Upper lobe of left lung (tissue), 6 donors: ENCODE results near the gene PCBP3. TPM values are rescaled to one million over a fixed set of nuclear protein-coding genes. Genes with fewer than 3 reads are reported as not detected.
A peak's percentile ranks its signal among the peaks of the same experiment; 100 is the strongest.

Experiments used
- ATAC-seq, 2 donors: fragments of 200-7000 bp; cut with Tn5 transposase; one replicate each; pipeline ENCODE4 v1.9.1; 2022; ENCODE audit warnings: mild to moderate bottlenecking in 2 of 2, moderate library complexity in 2 of 2; ENCODE audit not compliant: low FRiP score in 2 of 2
- DNase-seq, 2 donors: peaks; one replicate each; pipeline ENCODE4 v3.0.0-alpha.2; 2019 to 2020
- H3K27ac ChIP-seq, 4 donors: fragments of 200-600 bp; sonication (generic); one replicate each; pipeline ENCODE4 v1.5.1; 2016 to 2019
- H3K27me3 ChIP-seq, 4 donors: fragments of 200-600 bp; sonication (generic); one replicate each; pipeline ENCODE4 v1.5.1; 2017 to 2019
- H3K36me3 ChIP-seq, 4 donors: fragments of 200-600 bp; sonication (generic); one replicate each; pipeline ENCODE4 v1.5.1; 2016 to 2019
- H3K4me1 ChIP-seq, 4 donors: fragments of 200-600 bp; sonication (generic); one replicate each; pipeline ENCODE4 v1.5.1; 2018 to 2019
- H3K4me3 ChIP-seq, 4 donors: fragments of 200-600 bp; sonication (generic); one replicate each; pipeline ENCODE4 v1.5.1; 2017 to 2019; ENCODE audit warnings: mild to moderate bottlenecking in 2 of 4, moderate library complexity in 1 of 4
- H3K9me3 ChIP-seq, 4 donors: fragments of 200-600 bp; sonication (generic); one replicate each; pipeline ENCODE4 v1.5.1; 2018 to 2019
- CTCF ChIP-seq, 6 experiments: fragments of 450-650 bp in 4 of 6; fragments of 200-600 bp in 2 of 6; sonication (generic) in 2 of 6; IDR thresholded peaks; one replicate each; pipeline ENCODE4 v1.5.1; 2016 to 2019; ENCODE audit warnings: antibody characterized with exemption in 6 of 6
- EP300 ChIP-seq, 4 donors: sonication (generic); formaldehyde crosslinking; IDR thresholded peaks; one replicate each; pipeline ENCODE4 v1.5.1; 2017; ENCODE audit warnings: antibody characterized with exemption in 4 of 4, control low read depth in 2 of 4
- POLR2A ChIP-seq, 4 donors: fragments of 450-650 bp; IDR thresholded peaks; one replicate each; pipeline ENCODE4 v1.5.1; 2016 to 2017; ENCODE audit warnings: antibody characterized with exemption in 4 of 4, mild to moderate bottlenecking in 2 of 4
- POLR2AphosphoS5 ChIP-seq, 2 donors: sonication (generic); formaldehyde crosslinking; IDR thresholded peaks; one replicate each; pipeline ENCODE4 v1.5.1; 2017; ENCODE audit warnings: antibody characterized with exemption in 2 of 2
- WGBS, 2 donors: methylation state at CpG; one replicate each; pipeline ENCODE4 v1.1.5; 2017 to 2018; 5-methylcytosine and 5-hydroxymethylcytosine counted together
- total RNA-seq, 6 donors: library from RNA; depleted of rRNA in 4 of 6; stranded (reverse); fragments of >200 nt in 4 of 6; gene quantifications; one replicate each; pipeline versions ENCODE4 v1.1.0 to v1.2.1, GENCODE V29; 2016 to 2021
- donor health status: DM: no; HTN: no; CAD: no; lungs with moderate emphysema.
- donor health status: DM: no; HTN: yes; CAD: no; lungs with severe emphysema.

Gene PCBP3
- total RNA-seq, 6 donors from 2014 or later, result 0.78 to 10.5 (median 3.3) TPM

- no peak for TF ChIP-seq POLR2AphosphoS5 (IDR thresholded peaks at IDR 0.05)
- no peak for TF ChIP-seq POLR2A (IDR thresholded peaks at IDR 0.05)
- no peak for TF ChIP-seq EP300 (IDR thresholded peaks at IDR 0.05)
- TF ChIP-seq CTCF (IDR thresholded peaks at IDR 0.05), result no peak
- Histone ChIP-seq H3K9me3 (no peaks in the 10 kb centered on the region), H3K4me1 (no peaks in the 10 kb centered on the region), H3K36me3 (no peaks in the 10 kb centered on the region), H3K27ac (no peak overlapping the region), H3K27me3 (no peaks in the 10 kb centered on the region), H3K4me3 (no peak overlapping the region)
- ATAC-seq (no peak), DNase-seq (no peak)
- 52 to 56% methylated on average over 13 of the region's 13 CpGs for WGBS, 2 donors
Observed at GRCh38 chr21:45724345-45724961, 80.9 kb downstream of the PCBP3 start.

- H3K4me1 ChIP-seq, result no peaks in the 10 kb centered on the region
- H3K4me3 ChIP-seq, result no peak overlapping the region
- DNase-seq (peak in 1 of 2 donors; percentile 42), ATAC-seq (peak in 1 of 2 donors; percentile 21)
- H3K27ac ChIP-seq, result no peak overlapping the region
- H3K36me3 ChIP-seq, result no peaks in the 10 kb centered on the region
- H3K9me3 ChIP-seq, result no peaks in the 10 kb centered on the region
- no peaks in the 10 kb centered on the region for H3K27me3 ChIP-seq
- no peak for TF ChIP-seq POLR2A (IDR thresholded peaks at IDR 0.05)
- no peak for TF ChIP-seq EP300 (IDR thresholded peaks at IDR 0.05)
- no peak for TF ChIP-seq CTCF (IDR thresholded peaks at IDR 0.05)
- TF ChIP-seq POLR2AphosphoS5 (IDR thresholded peaks at IDR 0.05), result no peak
- WGBS, 2 donors, result 83% methylated on average over 9 to 10 of the region's 10 CpGs
Observed at GRCh38 chr21:45724994-45725843, 81.7 kb downstream of the PCBP3 start.

- H3K27me3 ChIP-seq, result no peaks in the 10 kb centered on the region
- no peaks in the 10 kb centered on the region for H3K9me3 ChIP-seq
- no peaks in the 10 kb centered on the region for H3K36me3 ChIP-seq
- no peak overlapping the region for H3K27ac ChIP-seq
- DNase-seq, result peak in 1 of 2 donors; percentile 23
- WGBS, 2 donors, result 94 to 97% methylated on average over 6 of the region's 7 CpGs
- no peak for ATAC-seq
- TF ChIP-seq POLR2AphosphoS5 (IDR thresholded peaks at IDR 0.05) (no peak), EP300 (IDR thresholded peaks at IDR 0.05) (no peak), POLR2A (IDR thresholded peaks at IDR 0.05) (no peak), CTCF (IDR thresholded peaks at IDR 0.05) (no peak)
- no peak overlapping the region for H3K4me3 ChIP-seq
- H3K4me1 ChIP-seq, result no peaks in the 10 kb centered on the region
Observed at GRCh38 chr21:45725844-45726200, 82.3 kb downstream of the PCBP3 start.

- ATAC-seq (no peak), DNase-seq (peak in 1 of 2 donors; percentile 33)
- H3K36me3 ChIP-seq, result no peaks in the 10 kb centered on the region
- TF ChIP-seq EP300 (IDR thresholded peaks at IDR 0.05) (no peak), POLR2A (IDR thresholded peaks at IDR 0.05) (no peak), POLR2AphosphoS5 (IDR thresholded peaks at IDR 0.05) (no peak), CTCF (IDR thresholded peaks at IDR 0.05) (no peak)
- H3K27ac ChIP-seq, result no peak overlapping the region
- no peaks in the 10 kb centered on the region for H3K27me3 ChIP-seq
- H3K4me3 ChIP-seq, result no peak overlapping the region
- no peaks in the 10 kb centered on the region for H3K9me3 ChIP-seq
- 91 to 95% methylated on average over 10 of the region's 10 CpGs for WGBS, 2 donors
- no peaks in the 10 kb centered on the region for H3K4me1 ChIP-seq
Observed at GRCh38 chr21:45726438-45726837, 82.9 kb downstream of the PCBP3 start.
